ENCODE results near the gene CORO6. TPM values are rescaled to one million over a fixed set of nuclear protein-coding genes. Genes with fewer than 3 reads are reported as not detected.
"Not testable (repeated sequence)": the region's sequence is repeated elsewhere in the genome, so short reads cannot be mapped to it uniquely, and the experiment has no call there.

The CORO6 gene
- total RNA-seq, 2 experiments from 2014 or later, result 2.4 to 3.1 TPM

DNA sequence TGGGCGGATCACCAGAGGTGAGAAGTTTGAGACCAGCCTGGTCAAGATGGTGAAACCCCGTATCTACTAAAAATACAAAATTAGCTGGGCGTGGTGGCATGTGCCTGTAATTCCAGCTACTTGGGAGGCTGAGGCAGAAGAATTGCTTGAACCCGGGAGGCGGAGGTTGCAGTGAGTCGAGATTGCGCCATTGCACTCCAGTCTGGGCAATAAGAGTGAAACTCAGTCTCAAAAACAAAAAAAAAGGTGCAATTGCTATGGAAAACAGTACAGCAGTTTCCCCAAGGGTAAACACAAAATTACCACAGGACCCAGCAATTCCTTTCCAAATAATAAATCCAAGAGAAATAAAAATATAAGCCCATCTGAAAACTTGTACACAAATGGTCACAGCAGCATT lies 29.2 kb upstream of the CORO6 start:
- not testable (repeated sequence) for H3K9me3 Mint-ChIP-seq, H3K27ac Mint-ChIP-seq, H3K4me3 Mint-ChIP-seq, H3K27me3 Mint-ChIP-seq, H3K4me1 Mint-ChIP-seq, DNase-seq
- ChIA-PET POLR2A (interaction anchor here (0.7 kb wide), 1 partner anchor 9 kb away, joined by 4 read pairs; no protein-coding TSS in a partner anchor), CTCF (interaction anchor here (0.7 to 1.2 kb wide), 2 partner anchors 13 to 34 kb away, joined by 3 to 5 read pairs; no protein-coding TSS in a partner anchor)
- peaks cover 57% of the 10 kb centered on the region for H3K36me3 Mint-ChIP-seq (ENCODE audit: low read depth)

DNA sequence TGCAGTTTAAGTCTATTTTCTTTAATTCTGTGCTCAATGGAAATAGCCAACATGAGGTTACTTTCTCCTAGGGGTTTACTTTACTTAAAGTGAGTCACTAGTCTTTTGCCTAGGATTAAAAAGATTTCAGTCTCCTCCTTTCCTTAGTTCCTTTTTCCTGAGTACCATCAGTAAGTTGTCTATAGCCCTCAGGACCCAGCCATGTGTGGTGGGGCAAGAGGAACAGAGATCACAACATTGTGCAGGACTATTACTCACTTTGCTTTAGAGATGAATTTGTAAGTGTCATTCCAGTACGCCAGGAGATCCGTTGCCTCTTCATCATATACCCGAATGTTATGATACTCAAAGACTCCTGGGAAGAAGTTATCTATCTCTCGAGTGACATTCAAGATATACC lies 27.7 kb upstream of the CORO6 start:
- Mint-ChIP-seq H3K27ac (no peak overlapping the region), H3K9me3 (no peaks in the 10 kb centered on the region), H3K4me1 (no peaks in the 10 kb centered on the region), H3K4me3 (no peak overlapping the region), H3K27me3 (no peaks in the 10 kb centered on the region), H3K36me3 (ENCODE audit: low read depth) (peaks cover 52% of the 10 kb centered on the region)
- CTCF ChIA-PET, result interaction anchor here (1.5 kb wide), 1 partner anchor 11 kb away, joined by 4 read pairs; no protein-coding TSS in a partner anchor
- no peak for DNase-seq
- POLR2A ChIA-PET, result no interaction called here

DNA sequence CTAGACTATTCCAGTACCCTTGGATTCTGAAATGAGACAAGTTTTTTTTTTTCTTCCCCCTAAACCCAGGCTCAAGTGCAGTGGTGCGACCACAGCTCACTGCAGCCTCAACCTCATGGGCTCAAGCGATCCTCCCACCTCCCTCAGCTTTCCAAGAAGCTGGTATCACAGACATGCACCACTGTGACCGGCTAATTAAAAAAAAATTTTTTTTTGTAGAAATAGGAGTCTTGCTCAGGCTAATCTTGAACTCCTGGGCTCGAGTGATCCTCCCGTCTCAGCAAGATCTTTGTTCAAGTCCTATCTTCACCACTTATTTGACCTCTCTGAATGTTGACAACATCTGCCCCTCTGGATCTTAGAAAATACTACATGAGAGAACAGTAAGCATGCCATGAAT lies 26.6 kb upstream of the CORO6 start:
- Mint-ChIP-seq H3K9me3 (no peaks in the 10 kb centered on the region), H3K4me1 (no peaks in the 10 kb centered on the region), H3K27me3 (no peaks in the 10 kb centered on the region), H3K4me3 (no peak overlapping the region), H3K36me3 (ENCODE audit: low read depth) (peaks cover 59% of the 10 kb centered on the region), H3K27ac (no peak overlapping the region)
- CTCF ChIA-PET, result interaction anchor here (1.5 to 2.4 kb wide), 2 partner anchors 10 to 130 kb away, joined by 4 to 6 read pairs; no protein-coding TSS in a partner anchor
- no peak for DNase-seq
- POLR2A ChIA-PET, result interaction anchor here (0.6 kb wide), 1 partner anchor 1372 kb away, joined by 3 read pairs; no protein-coding TSS in a partner anchor

DNA sequence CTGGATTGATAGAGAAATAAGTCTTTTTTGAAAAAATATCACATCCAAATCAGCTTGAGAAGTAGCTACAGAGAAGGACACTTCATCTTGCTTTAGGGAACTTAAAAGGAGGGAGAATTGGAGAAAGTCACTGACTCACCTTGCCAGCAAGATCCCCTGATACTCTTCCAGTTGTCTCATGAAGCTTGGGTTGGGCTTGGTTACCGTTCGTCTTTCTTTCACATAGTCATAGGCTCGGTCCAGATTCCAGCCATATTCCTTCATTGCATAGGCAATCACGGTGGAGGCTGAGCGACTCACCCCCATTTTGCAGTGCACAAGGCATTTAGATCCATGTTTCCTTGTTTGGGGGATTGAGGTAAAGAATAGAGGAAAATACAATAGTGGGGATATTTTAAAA lies 25.3 kb upstream of the CORO6 start:
- POLR2A ChIA-PET, result no interaction called here
- Mint-ChIP-seq H3K4me3 (no peak overlapping the region), H3K36me3 (ENCODE audit: low read depth) (peaks cover 50% of the 10 kb centered on the region), H3K27me3 (no peaks in the 10 kb centered on the region), H3K4me1 (no peaks in the 10 kb centered on the region), H3K9me3 (no peaks in the 10 kb centered on the region), H3K27ac (no peak overlapping the region)
- CTCF ChIA-PET, result interaction anchor here (0.5 to 2.4 kb wide), 2 partner anchors 31 to 131 kb away, joined by 3 to 6 read pairs; no protein-coding TSS in a partner anchor
- DNase-seq, result no peak

DNA sequence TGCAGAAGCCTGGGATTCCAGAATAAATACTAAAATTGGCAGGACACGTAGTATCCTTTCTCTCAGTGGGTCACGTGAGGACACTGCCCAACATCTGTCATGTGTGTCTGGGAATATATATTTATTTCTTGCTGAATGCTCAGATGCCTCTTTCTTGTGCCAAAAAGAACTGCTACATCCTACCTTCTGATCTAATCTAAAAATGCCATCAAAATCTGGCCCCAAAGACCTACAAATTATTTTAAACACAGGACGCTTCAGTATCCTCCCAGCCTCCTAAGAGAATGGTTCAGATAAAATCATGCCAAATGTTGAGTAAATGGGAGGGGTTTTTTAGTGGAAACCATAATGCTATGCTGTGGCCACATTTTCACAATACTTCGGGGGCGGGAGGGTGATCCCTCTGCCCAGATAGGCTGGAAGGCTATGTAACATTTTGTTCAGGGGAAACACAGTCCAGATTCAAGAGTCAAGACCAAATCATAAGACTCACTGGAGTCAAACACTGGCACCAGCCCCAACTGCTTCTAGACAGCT lies 22.9 kb upstream of the CORO6 start:
- ChIA-PET CTCF (interaction anchor here (0.7 to 1.2 kb wide), 2 partner anchors 28 kb away, joined by 3 read pairs; no protein-coding TSS in a partner anchor), POLR2A (no interaction called here)
- H3K27me3 Mint-ChIP-seq, result no peaks in the 10 kb centered on the region
- no peak overlapping the region for H3K27ac Mint-ChIP-seq
- peaks cover 40% of the 10 kb centered on the region for H3K36me3 Mint-ChIP-seq (ENCODE audit: low read depth)
- no peak overlapping the region for H3K4me3 Mint-ChIP-seq
- H3K9me3 Mint-ChIP-seq, result no peaks in the 10 kb centered on the region
- peaks cover 4% of the 10 kb centered on the region for H3K4me1 Mint-ChIP-seq
- DNase-seq, result no peak

DNA sequence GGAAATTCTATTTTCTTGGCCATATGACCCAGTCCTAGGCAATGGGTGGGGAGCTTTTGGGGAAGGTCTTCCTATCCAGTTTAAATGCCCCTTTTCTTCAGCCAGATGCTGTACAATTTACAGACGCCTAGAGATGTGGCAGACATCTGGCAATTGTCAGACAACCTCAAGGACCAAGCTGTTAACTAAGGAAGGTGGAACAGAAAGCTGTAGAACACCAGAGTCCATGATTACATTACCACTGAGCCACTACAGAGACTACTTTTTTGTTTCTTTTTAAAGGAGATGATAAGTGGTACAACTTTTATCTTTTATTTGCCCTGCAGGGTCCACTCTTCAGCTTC lies 21.1 kb upstream of the CORO6 start:
- DNase-seq, result no peak
- Mint-ChIP-seq H3K9me3 (no peaks in the 10 kb centered on the region), H3K27me3 (no peaks in the 10 kb centered on the region), H3K27ac (no peak overlapping the region), H3K36me3 (ENCODE audit: low read depth) (peaks cover 36% of the 10 kb centered on the region), H3K4me1 (peaks cover 18% of the 10 kb centered on the region), H3K4me3 (no peak overlapping the region)
- CTCF ChIA-PET, result interaction anchor here (1.3 to 3.2 kb wide), 4 partner anchors 11 to 288 kb away, joined by 3 to 11 read pairs (median 4); no protein-coding TSS in a partner anchor
- POLR2A ChIA-PET, result no interaction called here

DNA sequence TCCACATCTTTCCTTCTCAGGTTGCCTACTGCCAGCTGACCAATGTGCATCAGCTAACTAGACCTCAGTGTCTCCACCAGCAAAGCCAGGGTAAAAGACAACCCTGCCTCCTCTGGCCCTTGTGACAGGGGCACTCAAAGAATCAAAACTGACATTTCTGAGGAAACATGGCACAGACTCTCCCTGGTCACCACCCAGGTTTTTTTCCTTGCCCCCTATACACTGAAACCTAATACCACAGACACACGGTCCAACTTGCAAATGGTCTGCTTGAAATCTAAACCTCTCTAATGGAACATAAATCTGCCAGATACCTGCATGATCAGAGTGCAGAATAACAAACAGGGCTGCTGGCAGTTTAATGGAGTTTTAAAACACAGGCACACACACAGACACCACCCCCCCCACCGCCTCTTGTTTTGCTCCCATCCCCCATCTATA lies 19.5 kb upstream of the CORO6 start:
- Mint-ChIP-seq H3K27me3 (no peaks in the 10 kb centered on the region), H3K4me3 (no peak overlapping the region), H3K27ac (peak overlapping the region; percentile 7), H3K4me1 (peaks cover 19% of the 10 kb centered on the region), H3K9me3 (no peaks in the 10 kb centered on the region), H3K36me3 (ENCODE audit: low read depth) (peaks cover 26% of the 10 kb centered on the region)
- ChIA-PET POLR2A (no interaction called here), CTCF (interaction anchor here (1.0 to 3.2 kb wide), 5 partner anchors 15 to 138 kb away, joined by 3 to 11 read pairs (median 3); no protein-coding TSS in a partner anchor)
- no peak for DNase-seq

DNA sequence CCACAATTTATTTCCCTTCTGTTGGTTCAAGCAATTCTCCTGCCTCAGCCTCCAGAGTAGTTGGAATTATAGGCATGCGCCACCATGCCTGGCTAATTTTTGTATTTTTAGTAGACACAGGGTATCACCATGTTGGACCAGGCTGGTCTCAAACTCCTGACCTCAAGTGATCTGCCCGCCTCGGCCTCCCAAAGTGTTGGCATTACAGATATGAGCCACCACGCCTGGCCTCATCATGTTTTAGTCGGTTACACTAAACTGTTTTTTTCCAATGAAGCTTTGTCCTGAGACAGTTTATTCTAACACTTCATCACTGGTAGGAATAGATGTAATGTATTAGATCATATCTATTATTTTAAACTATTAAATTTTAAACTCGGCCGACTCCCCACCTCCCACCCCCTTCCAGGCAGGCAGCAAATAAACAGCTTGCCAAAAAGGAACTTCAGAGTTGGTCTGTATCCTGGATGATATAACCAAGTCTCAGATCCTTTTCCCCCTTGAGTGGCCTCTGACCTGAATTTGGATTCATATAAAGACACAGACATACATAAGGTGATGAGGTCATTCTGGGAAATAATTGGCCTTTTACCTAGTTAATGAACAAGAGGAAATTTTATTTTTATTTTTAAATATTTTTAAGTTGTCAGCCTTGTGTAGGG lies 18.4 kb upstream of the CORO6 start:
- no peaks in the 10 kb centered on the region for H3K9me3 Mint-ChIP-seq
- peaks cover 34% of the 10 kb centered on the region for H3K36me3 Mint-ChIP-seq (ENCODE audit: low read depth)
- no peaks in the 10 kb centered on the region for H3K27me3 Mint-ChIP-seq
- peak overlapping the region; percentile 57 for H3K27ac Mint-ChIP-seq
- CTCF ChIA-PET, result interaction anchor here (0.5 to 4.1 kb wide), 5 partner anchors 16 to 349 kb away, joined by 3 to 33 read pairs (median 7); no protein-coding TSS in a partner anchor
- H3K4me3 Mint-ChIP-seq, result no peak overlapping the region
- peaks cover 19% of the 10 kb centered on the region for H3K4me1 Mint-ChIP-seq
- no peak for DNase-seq
- POLR2A ChIA-PET, result interaction anchor here (0.7 kb wide), 1 partner anchor 737 kb away, joined by 4 read pairs; no protein-coding TSS in a partner anchor

DNA sequence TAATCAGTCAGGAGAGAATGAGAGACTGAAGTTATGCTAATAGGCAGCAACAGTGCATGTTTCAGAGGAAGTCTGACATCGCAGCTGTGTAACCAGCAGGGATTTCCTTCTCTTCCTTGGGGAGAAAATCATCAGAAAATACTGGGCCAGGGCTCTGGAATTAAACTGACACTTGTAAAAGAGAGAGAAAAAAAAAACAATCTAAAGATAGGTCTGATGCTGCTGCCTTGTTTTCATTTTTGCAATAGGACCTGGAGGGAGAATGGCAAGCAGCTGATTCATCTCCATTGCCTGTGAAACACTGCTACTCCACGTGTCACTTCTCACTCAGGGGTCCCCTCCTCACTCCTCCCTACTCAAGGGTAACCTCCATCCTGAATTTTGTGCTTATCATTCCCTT lies 17.7 kb upstream of the CORO6 start:
- no peak for DNase-seq
- no peaks in the 10 kb centered on the region for H3K27me3 Mint-ChIP-seq
- H3K4me3 Mint-ChIP-seq, result no peak overlapping the region
- peaks cover 34% of the 10 kb centered on the region for H3K36me3 Mint-ChIP-seq (ENCODE audit: low read depth)
- H3K4me1 Mint-ChIP-seq, result peaks cover 19% of the 10 kb centered on the region
- ChIA-PET CTCF (interaction anchor here (1.0 to 4.1 kb wide), 8 partner anchors 18 to 150 kb away, joined by 3 to 33 read pairs (median 6); no protein-coding TSS in a partner anchor), POLR2A (interaction anchor here (0.7 kb wide), 1 partner anchor 738 kb away, joined by 4 read pairs; no protein-coding TSS in a partner anchor)
- no peaks in the 10 kb centered on the region for H3K9me3 Mint-ChIP-seq
- H3K27ac Mint-ChIP-seq, result no peak overlapping the region

DNA sequence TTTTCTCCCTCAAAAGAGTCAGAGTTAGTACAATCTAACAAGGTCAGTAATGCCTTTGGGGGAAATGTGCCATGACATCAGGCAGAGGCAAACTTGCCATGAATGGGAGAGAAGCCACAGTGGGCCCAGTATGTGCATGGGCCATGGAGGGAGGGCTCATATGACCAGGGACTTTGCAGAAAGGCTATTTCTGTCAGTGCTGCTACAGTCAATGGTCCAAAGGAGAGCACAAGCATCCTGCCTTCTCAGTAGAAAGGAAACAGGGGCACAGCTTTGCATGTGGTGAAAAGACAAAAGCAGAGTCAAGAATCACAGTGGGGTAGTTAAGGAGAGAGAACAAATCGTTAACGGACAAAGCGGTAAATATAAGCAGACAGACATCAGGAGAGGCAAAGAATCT lies 11.2 kb upstream of the CORO6 start:
- ChIA-PET POLR2A (no interaction called here), CTCF (interaction anchor here (0.9 to 4.3 kb wide), 2 partner anchors 16 to 18 kb away, joined by 4 to 24 read pairs; no protein-coding TSS in a partner anchor)
- no peak for DNase-seq
- no peak overlapping the region for H3K4me3 Mint-ChIP-seq
- peaks cover 21% of the 10 kb centered on the region for H3K4me1 Mint-ChIP-seq
- H3K36me3 Mint-ChIP-seq (ENCODE audit: low read depth), result peaks cover 57% of the 10 kb centered on the region
- H3K9me3 Mint-ChIP-seq, result no peaks in the 10 kb centered on the region
- no peaks in the 10 kb centered on the region for H3K27me3 Mint-ChIP-seq
- H3K27ac Mint-ChIP-seq, result peak overlapping the region; percentile 7

DNA sequence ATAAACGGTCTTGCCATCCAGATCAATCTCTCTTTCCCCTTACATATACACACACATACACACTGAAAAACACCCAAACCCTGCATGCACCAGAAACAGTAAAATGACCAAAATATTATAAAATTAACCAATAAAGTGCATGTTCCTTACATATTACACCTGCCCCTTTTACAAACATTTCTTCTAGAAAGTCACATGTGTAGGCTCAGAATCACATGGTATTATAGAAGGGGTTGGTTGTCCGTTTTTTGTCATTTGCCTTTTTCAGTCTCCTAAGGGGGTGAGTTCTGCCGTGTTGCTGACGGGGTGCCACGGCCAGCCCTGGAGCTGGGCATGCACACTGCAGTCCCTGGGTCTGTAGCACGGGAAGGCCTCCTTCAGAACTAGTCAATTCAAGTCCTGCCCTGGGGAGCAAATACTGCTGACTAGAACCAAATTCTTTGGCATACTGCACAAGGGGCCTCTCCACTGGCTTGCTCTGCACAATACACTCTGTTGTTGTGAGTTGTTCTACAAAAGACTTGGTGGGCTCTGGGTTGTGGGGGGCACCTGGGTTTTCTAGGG lies 8.0 kb upstream of the CORO6 start:
- H3K4me3 Mint-ChIP-seq, result no peak overlapping the region
- H3K9me3 Mint-ChIP-seq, result no peaks in the 10 kb centered on the region
- H3K4me1 Mint-ChIP-seq, result peaks cover 31% of the 10 kb centered on the region
- H3K27ac Mint-ChIP-seq, result no peak overlapping the region
- H3K27me3 Mint-ChIP-seq, result no peaks in the 10 kb centered on the region
- peaks cover 52% of the 10 kb centered on the region for H3K36me3 Mint-ChIP-seq (ENCODE audit: low read depth)
- ChIA-PET CTCF (interaction anchor here (0.6 to 1.9 kb wide), 4 partner anchors 11 to 149 kb away, joined by 3 to 9 read pairs (median 4); no protein-coding TSS in a partner anchor), POLR2A (no interaction called here)
- DNase-seq, result no peak

DNA sequence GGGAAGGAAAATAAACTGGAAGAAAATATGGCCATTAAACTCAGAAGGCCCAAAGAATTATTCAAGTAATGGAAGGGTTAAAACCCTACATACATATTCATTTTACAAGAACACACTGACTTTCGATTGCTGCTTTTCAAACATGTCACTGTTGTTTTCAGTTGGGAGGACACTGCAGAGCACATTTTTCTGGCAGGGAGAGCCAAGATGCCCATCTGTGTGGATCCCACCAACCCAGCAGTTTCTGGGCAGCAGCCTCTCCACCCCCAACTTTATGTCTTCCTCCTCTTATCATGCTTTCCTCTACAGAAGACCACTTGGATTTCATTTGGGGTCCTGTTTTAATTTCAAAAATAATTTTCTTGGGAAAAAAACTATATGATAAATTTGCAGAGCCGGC lies 7.1 kb upstream of the CORO6 start:
- CTCF ChIA-PET, result interaction anchor here (1.3 to 1.9 kb wide), 4 partner anchors 9 to 13 kb away, joined by 6 to 14 read pairs (median 8); no protein-coding TSS in a partner anchor

DNA sequence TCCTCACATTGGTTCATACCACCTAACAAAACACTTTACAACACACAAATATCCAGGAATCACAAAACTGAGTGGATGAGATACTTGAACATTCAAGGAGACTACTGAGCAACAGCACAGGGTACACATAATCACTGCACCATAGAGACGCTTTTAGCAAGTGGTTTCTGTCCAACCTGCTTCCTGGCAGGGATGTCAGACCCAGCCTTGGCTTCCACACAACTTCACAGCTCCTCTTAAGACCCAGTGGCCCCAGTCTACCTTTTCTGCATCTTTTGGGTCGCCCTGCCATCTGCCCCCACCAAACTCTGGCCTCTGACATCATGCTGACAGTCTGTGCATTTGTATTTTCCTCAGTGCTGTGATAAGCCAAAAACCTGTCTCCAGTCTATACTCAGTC lies 5.9 kb upstream of the CORO6 start:
- Mint-ChIP-seq H3K9me3 (no peaks in the 10 kb centered on the region), H3K27ac (no peak overlapping the region), H3K27me3 (no peaks in the 10 kb centered on the region), H3K4me3 (no peak overlapping the region), H3K36me3 (ENCODE audit: low read depth) (peaks cover 43% of the 10 kb centered on the region), H3K4me1 (peaks cover 44% of the 10 kb centered on the region)
- ChIA-PET POLR2A (no interaction called here), CTCF (interaction anchor here (1.3 to 1.9 kb wide), 3 partner anchors 11 to 15 kb away, joined by 5 to 14 read pairs (median 6); no protein-coding TSS in a partner anchor)
- no peak for DNase-seq

More for the DNA sequence above, 7.1 kb upstream of the CORO6 start:
- H3K9me3 Mint-ChIP-seq, result no peaks in the 10 kb centered on the region
- no peak overlapping the region for H3K4me3 Mint-ChIP-seq
- no peak overlapping the region for H3K27ac Mint-ChIP-seq
- peaks cover 37% of the 10 kb centered on the region for H3K4me1 Mint-ChIP-seq
- no peak for DNase-seq
- H3K27me3 Mint-ChIP-seq, result no peaks in the 10 kb centered on the region
- peaks cover 52% of the 10 kb centered on the region for H3K36me3 Mint-ChIP-seq (ENCODE audit: low read depth)
- POLR2A ChIA-PET, result no interaction called here

Data from activated CD4-positive, alpha-beta T cell treated with anti-CD3 and anti-CD28 coated beads, Interleukin-2, amount 10 ng/mL, durations not matched to agents 7 days and 5 days (primary cell).